RKO (cell line): ENCODE measurements around the gene CRYGN.

Experiments
- DNase-seq: peaks from one replicate; pipeline ENCODE4 v3.0.0-alpha.2; 2016; ENCODE audit warnings: low spot score

Gene CRYGN

GRCh38 chr7:151459726-151460473 is 20.0 kb upstream of the CRYGN start:
- peak; percentile 30 for DNase-seq

GRCh38 chr7:151457534-151457933 is 17.6 kb upstream of the CRYGN start:
- DNase-seq, result no peak

- no peak for DNase-seq
Measured at GRCh38 chr7:151456782-151457181, 16.8 kb upstream of the CRYGN start.

- DNase-seq, result no peak
Measured at GRCh38 chr7:151456276-151456675, 16.3 kb upstream of the CRYGN start.

- no peak for DNase-seq
Measured at GRCh38 chr7:151455690-151456089, 15.7 kb upstream of the CRYGN start.

- no peak for DNase-seq
Measured at GRCh38 chr7:151454932-151455530, 15.1 kb upstream of the CRYGN start.

- no peak for DNase-seq
Measured at GRCh38 chr7:151454305-151454704, 14.4 kb upstream of the CRYGN start.

GRCh38 chr7:151453326-151453791 is 13.4 kb upstream of the CRYGN start:
- DNase-seq, result no peak

- no peak for DNase-seq
Measured at GRCh38 chr7:151452680-151453325, 12.9 kb upstream of the CRYGN start.

GRCh38 chr7:151451626-151452571 is 12.0 kb upstream of the CRYGN start:
- DNase-seq, result no peak

GRCh38 chr7:151451156-151451555 is 11.2 kb upstream of the CRYGN start:
- no peak for DNase-seq

- no peak for DNase-seq
Measured at GRCh38 chr7:151449990-151450389, 10.0 kb upstream of the CRYGN start.

GRCh38 chr7:151448261-151449252 is 8.6 kb upstream of the CRYGN start:
- no peak for DNase-seq

- no peak for DNase-seq
Measured at GRCh38 chr7:151447901-151448260, 7.9 kb upstream of the CRYGN start.

GRCh38 chr7:151447312-151447711 is 7.4 kb upstream of the CRYGN start:
- DNase-seq, result no peak

- no peak for DNase-seq
Measured at GRCh38 chr7:151446412-151446811, 6.5 kb upstream of the CRYGN start.

- DNase-seq, result no peak
Measured at GRCh38 chr7:151444632-151445031, 4.7 kb upstream of the CRYGN start.

- no peak for DNase-seq
Measured at GRCh38 chr7:151442776-151443496, 3.0 kb upstream of the CRYGN start.

- no peak for DNase-seq
Measured at GRCh38 chr7:151440799-151441445, 981 bp upstream of the CRYGN start.
